Measurements from ENCODE around the gene MICAL3.

Gene MICAL3

DNA sequence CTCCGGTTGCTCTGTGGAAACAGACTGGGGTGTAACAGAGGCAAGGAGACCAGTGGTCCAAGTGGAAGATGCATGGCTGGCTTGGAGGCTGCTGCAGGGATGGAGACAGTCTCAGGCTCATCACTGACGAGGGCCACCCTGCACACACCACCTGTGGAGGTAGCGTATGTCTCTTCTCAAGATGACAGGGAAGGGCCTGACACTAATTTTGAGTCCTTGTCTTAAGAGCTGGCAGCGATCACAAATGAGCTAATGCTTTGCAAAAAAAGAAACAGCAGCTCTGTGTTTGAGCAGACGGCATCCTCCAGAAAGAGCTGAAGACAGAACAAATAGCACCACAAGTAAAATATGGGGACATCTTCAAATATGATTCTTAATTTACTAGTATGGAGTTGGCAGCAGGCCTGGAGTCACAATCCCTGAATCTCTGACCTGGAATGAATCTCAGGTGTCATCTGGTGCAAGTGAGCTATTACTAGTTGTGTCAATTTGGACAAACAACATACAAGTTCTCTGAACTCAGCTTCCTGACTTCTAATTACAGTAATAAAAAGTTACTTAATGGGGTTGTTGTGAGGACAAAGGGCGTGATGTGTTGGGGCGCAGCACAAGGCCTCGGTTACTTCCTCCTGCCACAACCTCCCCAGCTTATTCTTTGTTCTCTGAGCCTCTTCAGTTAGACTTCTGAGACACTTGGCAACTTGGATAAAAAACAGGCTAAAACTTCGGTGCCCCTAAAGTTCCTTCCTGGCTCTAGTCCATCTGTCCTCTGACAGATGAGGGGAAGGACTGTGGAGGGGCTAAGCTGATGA, 154.9 kb downstream of the MICAL3 start:
- Mint-ChIP-seq H3K9me3 (no peaks in the 10 kb centered on the region), H3K4me1 (ENCODE audit: low read depth) (no peaks in the 10 kb centered on the region), H3K27ac (no peak overlapping the region), H3K4me3 (no peak overlapping the region), H3K27me3 (ENCODE audit: low read depth) (no peaks in the 10 kb centered on the region), H3K36me3 (ENCODE audit: low read depth) (peaks cover 9% of the 10 kb centered on the region)

DNA sequence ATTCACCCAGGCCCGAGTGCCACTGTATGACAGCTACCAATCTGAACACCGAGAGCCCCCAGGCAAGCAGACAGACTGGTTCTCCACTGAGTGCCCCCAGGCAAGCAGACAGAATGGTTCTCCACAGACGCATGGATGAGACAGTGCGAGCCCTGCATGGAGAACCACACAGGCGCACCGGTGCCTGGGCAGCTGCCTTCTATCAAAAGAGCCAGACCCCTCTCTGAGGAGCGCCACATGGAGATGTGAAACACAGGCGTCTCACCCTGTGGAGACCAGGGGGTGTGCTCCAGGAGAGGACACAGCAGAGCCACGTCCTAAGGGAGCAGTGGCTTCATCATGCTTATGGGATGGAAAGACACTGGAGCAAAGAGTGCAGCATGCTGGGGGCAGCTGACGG, 155.6 kb downstream of the MICAL3 start:
- peaks cover 10% of the 10 kb centered on the region for H3K36me3 Mint-ChIP-seq (ENCODE audit: low read depth)
- H3K27me3 Mint-ChIP-seq (ENCODE audit: low read depth), result no peaks in the 10 kb centered on the region
- H3K27ac Mint-ChIP-seq, result no peak overlapping the region
- no peaks in the 10 kb centered on the region for H3K4me1 Mint-ChIP-seq (ENCODE audit: low read depth)
- H3K4me3 Mint-ChIP-seq, result no peak overlapping the region
- no peaks in the 10 kb centered on the region for H3K9me3 Mint-ChIP-seq

- H3K27ac Mint-ChIP-seq, result no peak overlapping the region
- peaks cover 4% of the 10 kb centered on the region for H3K4me1 Mint-ChIP-seq (ENCODE audit: low read depth)
- H3K36me3 Mint-ChIP-seq (ENCODE audit: low read depth), result peaks cover 7% of the 10 kb centered on the region
- no peak overlapping the region for H3K4me3 Mint-ChIP-seq
- no peaks in the 10 kb centered on the region for H3K9me3 Mint-ChIP-seq
- no peaks in the 10 kb centered on the region for H3K27me3 Mint-ChIP-seq (ENCODE audit: low read depth)
These were observed 157.1 kb downstream of the MICAL3 start for GRCh38 chr22:17867160-17867785.

DNA sequence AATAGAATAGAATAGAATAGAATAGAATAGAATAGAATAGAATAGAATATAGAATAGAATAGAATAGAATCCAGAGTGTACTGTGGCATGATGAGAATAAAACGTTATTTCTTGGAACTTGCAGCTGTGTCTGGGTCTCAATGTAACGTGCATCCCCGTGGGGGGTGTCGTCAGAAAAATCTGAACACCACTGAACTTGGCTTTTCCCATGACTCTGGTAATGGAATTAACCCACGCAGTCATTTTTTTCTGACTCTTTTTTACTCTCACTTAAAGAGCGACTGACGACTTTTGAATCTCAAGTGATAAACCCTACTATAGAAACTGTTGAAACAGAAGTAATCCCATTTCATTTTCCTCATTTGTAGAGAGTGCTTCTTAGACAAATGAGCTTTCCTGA, 157.7 kb downstream of the MICAL3 start:
- no peak overlapping the region for H3K27ac Mint-ChIP-seq
- peaks cover 7% of the 10 kb centered on the region for H3K36me3 Mint-ChIP-seq (ENCODE audit: low read depth)
- no peaks in the 10 kb centered on the region for H3K27me3 Mint-ChIP-seq (ENCODE audit: low read depth)
- peaks cover 4% of the 10 kb centered on the region for H3K4me1 Mint-ChIP-seq (ENCODE audit: low read depth)
- no peaks in the 10 kb centered on the region for H3K9me3 Mint-ChIP-seq
- H3K4me3 Mint-ChIP-seq, result no peak overlapping the region

GRCh38 chr22:17866127-17866526, 158.2 kb downstream of the MICAL3 start:
- no peaks in the 10 kb centered on the region for H3K27me3 Mint-ChIP-seq (ENCODE audit: low read depth)
- no peak overlapping the region for H3K27ac Mint-ChIP-seq
- H3K9me3 Mint-ChIP-seq, result no peaks in the 10 kb centered on the region
- H3K4me1 Mint-ChIP-seq (ENCODE audit: low read depth), result peaks cover 4% of the 10 kb centered on the region
- H3K36me3 Mint-ChIP-seq (ENCODE audit: low read depth), result peaks cover 5% of the 10 kb centered on the region
- H3K4me3 Mint-ChIP-seq, result no peak overlapping the region

- Mint-ChIP-seq H3K27ac (no peak overlapping the region), H3K27me3 (ENCODE audit: low read depth) (no peaks in the 10 kb centered on the region), H3K4me3 (no peak overlapping the region), H3K4me1 (ENCODE audit: low read depth) (peaks cover 4% of the 10 kb centered on the region), H3K9me3 (no peaks in the 10 kb centered on the region), H3K36me3 (ENCODE audit: low read depth) (peaks cover 5% of the 10 kb centered on the region)
These were observed 158.9 kb downstream of the MICAL3 start for GRCh38 chr22:17865183-17866055.

GRCh38 chr22:17864398-17865182, 159.8 kb downstream of the MICAL3 start:
- Mint-ChIP-seq H3K27ac (no peak overlapping the region), H3K9me3 (no peaks in the 10 kb centered on the region), H3K4me3 (no peak overlapping the region), H3K36me3 (ENCODE audit: low read depth) (peaks cover 1% of the 10 kb centered on the region), H3K27me3 (ENCODE audit: low read depth) (no peaks in the 10 kb centered on the region), H3K4me1 (ENCODE audit: low read depth) (peaks cover 4% of the 10 kb centered on the region)

GRCh38 chr22:17862646-17863181, 161.6 kb downstream of the MICAL3 start:
- Mint-ChIP-seq H3K27ac (no peak overlapping the region), H3K9me3 (no peaks in the 10 kb centered on the region), H3K4me1 (ENCODE audit: low read depth) (peaks cover 4% of the 10 kb centered on the region), H3K36me3 (ENCODE audit: low read depth) (peaks cover 1% of the 10 kb centered on the region), H3K4me3 (no peak overlapping the region), H3K27me3 (ENCODE audit: low read depth) (no peaks in the 10 kb centered on the region)

GRCh38 chr22:17861909-17862308, 162.5 kb downstream of the MICAL3 start:
- Mint-ChIP-seq H3K4me1 (ENCODE audit: low read depth) (peaks cover 4% of the 10 kb centered on the region), H3K36me3 (ENCODE audit: low read depth) (peaks cover 1% of the 10 kb centered on the region), H3K4me3 (no peak overlapping the region), H3K27me3 (ENCODE audit: low read depth) (no peaks in the 10 kb centered on the region), H3K9me3 (no peaks in the 10 kb centered on the region), H3K27ac (no peak overlapping the region)

- Mint-ChIP-seq H3K9me3 (no peaks in the 10 kb centered on the region), H3K27ac (no peak overlapping the region), H3K36me3 (ENCODE audit: low read depth) (peaks cover 1% of the 10 kb centered on the region)
These were observed 164.0 kb downstream of the MICAL3 start for GRCh38 chr22:17860220-17860965.

GRCh38 chr22:17858033-17858432, 166.3 kb downstream of the MICAL3 start:
- H3K9me3 Mint-ChIP-seq, result no peaks in the 10 kb centered on the region
- H3K27ac Mint-ChIP-seq, result no peak overlapping the region
- peaks cover 3% of the 10 kb centered on the region for H3K4me1 Mint-ChIP-seq (ENCODE audit: low read depth)
- no peaks in the 10 kb centered on the region for H3K36me3 Mint-ChIP-seq (ENCODE audit: low read depth)
- H3K4me3 Mint-ChIP-seq, result no peak overlapping the region
- H3K27me3 Mint-ChIP-seq (ENCODE audit: low read depth), result no peaks in the 10 kb centered on the region

More at GRCh38 chr22:17860220-17860965, 164.0 kb downstream of the MICAL3 start:
- Mint-ChIP-seq H3K27me3 (ENCODE audit: low read depth) (no peaks in the 10 kb centered on the region), H3K4me1 (ENCODE audit: low read depth) (peaks cover 4% of the 10 kb centered on the region), H3K4me3 (no peak overlapping the region)

GRCh38 chr22:17855572-17856290, 168.6 kb downstream of the MICAL3 start:
- no peaks in the 10 kb centered on the region for H3K4me1 Mint-ChIP-seq (ENCODE audit: low read depth)
- H3K27ac Mint-ChIP-seq, result no peak overlapping the region
- H3K36me3 Mint-ChIP-seq (ENCODE audit: low read depth), result no peaks in the 10 kb centered on the region
- H3K9me3 Mint-ChIP-seq, result no peaks in the 10 kb centered on the region
- H3K27me3 Mint-ChIP-seq (ENCODE audit: low read depth), result no peaks in the 10 kb centered on the region
- no peak overlapping the region for H3K4me3 Mint-ChIP-seq

- no peak overlapping the region for H3K4me3 Mint-ChIP-seq
- no peak overlapping the region for H3K27ac Mint-ChIP-seq
- H3K4me1 Mint-ChIP-seq (ENCODE audit: low read depth), result no peaks in the 10 kb centered on the region
- H3K9me3 Mint-ChIP-seq, result no peaks in the 10 kb centered on the region
- H3K27me3 Mint-ChIP-seq (ENCODE audit: low read depth), result no peaks in the 10 kb centered on the region
- H3K36me3 Mint-ChIP-seq (ENCODE audit: low read depth), result no peaks in the 10 kb centered on the region
These were observed 171.3 kb downstream of the MICAL3 start for GRCh38 chr22:17853073-17853472.
